GM21825 (cell line): ENCODE data around the gene CD6.

ENCODE experiments used
- ATAC-seq: cut with Tn5 transposase; IDR thresholded peaks from one replicate; pipeline ENCODE4 v1.9.1; 2021; ENCODE audit warnings: mild to moderate bottlenecking, moderate library complexity; ENCODE audit not compliant: unreplicated experiment

CD6 gene

DNA sequence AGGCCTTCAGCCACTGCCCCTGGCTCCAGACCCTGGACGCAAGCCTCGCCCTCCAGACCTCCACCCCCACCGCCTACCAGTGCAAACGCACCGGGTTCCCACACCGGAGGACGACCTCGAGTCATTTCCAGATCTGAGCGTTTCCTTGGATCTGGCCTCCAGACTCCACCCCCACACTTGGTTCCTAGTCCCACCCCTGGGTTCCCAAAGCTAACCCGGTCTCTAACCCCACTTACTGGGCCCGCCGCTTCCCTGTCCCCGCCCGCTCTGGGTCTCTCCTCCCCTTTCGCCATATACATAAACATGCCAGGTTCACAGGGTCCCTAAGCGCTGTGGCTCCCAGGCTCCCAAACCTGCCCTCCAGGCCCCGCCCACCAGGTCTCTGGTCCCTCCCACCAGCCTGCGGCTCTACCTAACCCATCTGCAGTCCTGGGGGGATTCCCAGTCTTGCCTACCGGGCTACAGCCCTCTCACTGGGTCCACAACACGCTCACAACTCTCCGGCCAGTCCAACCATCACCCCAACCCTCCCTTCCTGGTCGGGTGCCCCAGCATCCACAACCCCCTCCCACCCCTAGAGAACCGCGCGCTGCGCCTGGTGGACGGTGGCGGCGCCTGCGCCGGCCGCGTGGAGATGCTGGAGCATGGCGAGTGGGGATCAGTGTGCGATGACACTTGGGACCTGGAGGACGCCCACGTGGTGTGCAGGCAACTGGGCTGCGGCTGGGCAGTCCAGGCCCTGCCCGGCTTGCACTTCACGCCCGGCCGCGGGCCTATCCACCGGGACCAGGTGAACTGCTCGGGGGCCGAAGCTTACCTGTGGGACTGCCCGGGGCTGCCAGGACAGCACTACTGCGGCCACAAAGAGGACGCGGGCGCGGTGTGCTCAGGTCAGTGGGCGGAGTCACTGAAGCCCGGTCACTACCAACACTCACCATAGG, 36.7 kb downstream of the CD6 start:
- ATAC-seq, result no peak

DNA sequence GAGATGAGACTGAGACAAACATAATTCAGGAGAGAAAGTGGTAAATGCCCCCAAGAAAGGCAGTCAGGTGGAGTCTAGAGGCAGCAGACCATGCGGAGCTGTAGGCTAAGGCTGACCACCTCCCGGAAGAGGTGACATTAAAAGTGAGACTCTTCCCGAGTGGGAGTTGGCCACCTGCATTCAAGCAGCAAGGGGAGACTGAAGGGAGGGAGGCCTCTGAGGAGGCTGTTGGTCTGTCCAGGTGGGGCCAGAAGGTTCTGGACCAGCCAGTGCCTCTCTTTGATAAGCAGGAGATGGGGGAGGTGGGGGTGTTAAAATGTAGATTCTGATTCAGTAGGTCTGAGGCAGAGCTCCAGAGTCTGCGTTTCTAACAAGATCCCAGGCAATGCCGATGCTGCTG, 37.5 kb downstream of the CD6 start:
- ATAC-seq, result no peak

GRCh38 chr11:61009392-61010275, 38.2 kb downstream of the CD6 start:
- ATAC-seq, result no peak

DNA sequence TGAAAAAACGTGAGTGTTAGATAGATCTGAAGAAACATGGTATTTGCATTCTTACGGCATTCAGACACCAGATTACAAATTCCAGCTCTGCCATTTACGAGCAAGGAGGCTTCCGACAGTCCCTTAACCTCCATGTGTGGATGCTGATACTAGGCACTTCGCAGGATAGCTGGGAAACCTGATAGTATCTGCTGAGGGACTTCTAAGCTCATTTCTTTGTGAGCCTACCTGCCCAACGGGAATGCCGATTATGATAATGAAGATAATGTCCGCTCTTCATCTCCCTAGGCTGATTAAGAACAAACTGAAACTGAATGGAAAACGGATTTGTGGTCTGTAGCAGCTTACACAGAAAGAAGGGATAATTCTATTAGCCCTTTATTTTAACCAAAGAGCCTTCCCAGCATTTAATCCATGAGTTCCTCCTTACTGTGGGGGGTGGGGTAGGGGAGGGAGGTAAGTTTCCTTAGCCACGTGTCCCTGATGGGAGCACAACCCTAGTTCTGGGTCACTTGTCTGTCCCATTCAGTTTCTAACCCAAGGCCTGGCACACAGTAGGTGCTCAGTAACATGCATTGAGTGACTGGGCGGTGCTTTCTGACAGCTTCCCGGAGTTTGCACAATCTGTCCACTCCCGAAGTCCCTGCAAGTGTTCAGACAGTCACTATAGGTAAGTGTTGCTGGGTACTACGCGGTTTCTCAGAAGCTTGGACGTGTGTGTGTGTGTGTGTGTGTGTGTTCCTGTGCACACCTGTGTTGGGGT, 39.2 kb downstream of the CD6 start:
- ATAC-seq, result no peak

DNA sequence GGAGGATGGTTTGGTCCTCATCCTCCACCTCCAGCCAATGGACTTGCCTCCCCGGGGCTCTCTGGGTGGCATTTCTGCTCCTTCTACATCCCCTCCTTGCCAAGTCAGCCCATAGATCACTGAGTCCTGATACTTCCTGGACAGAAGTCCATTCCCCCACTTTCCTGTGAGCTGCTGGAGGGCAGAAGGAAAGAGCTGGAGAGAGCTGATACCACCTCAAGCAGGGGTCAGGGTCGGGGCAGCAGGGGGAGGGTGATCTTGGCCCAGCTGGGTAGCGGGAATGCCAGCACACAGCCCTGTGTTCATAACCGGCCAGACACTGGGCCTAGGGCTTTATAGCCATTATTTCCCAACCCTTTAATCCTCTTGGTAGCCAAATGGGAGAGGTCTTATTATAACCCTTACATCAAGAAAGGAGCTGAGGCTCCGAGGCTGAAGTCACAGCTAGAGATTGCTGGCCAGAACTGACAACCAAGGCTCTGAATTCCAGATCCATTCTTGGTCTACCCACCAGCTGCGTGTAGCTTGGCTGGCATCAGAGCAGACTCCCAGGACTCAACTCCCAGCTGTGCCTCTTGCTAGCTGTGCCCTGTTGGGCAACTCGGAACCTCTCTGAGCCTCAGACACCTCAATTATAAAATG, 39.9 kb downstream of the CD6 start:
- no peak for ATAC-seq

DNA sequence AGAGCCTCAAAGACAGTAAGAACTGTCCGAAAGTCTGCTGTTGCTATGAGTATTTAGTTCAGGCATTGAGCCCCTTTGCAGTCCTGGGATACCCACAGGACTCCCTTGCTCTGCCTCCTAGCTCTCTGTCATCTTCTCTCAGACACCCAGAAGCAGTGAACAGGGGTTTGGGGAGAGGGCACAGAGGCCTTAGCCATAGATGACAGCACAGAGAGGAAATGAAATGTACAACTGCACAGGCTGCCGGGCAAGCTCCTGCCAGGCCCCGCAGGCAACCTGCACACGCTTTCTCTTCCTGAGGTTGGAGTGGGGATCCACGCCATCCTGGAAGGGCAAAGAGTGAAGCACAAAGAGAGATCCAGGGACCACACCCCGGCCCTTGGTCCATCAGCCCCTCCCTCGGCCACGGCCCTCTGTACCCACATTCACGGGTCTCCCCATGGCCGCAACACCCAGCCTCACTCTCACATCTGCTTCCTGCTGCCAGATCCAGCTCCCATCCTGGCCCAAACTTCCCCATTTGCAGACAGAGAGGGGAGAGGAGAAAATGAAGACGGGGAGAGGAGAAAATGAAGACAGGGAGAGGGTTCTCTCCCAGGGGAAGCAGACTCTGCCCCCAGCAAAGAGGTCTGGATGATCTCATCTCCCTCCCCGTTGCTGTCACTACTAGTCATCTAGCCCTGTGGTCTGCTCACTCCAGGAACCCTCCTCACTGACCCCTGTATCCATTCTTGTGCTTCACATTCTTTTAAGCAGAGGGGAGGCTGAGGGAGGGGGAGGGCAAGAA, 40.7 kb downstream of the CD6 start:
- ATAC-seq, result no peak

DNA sequence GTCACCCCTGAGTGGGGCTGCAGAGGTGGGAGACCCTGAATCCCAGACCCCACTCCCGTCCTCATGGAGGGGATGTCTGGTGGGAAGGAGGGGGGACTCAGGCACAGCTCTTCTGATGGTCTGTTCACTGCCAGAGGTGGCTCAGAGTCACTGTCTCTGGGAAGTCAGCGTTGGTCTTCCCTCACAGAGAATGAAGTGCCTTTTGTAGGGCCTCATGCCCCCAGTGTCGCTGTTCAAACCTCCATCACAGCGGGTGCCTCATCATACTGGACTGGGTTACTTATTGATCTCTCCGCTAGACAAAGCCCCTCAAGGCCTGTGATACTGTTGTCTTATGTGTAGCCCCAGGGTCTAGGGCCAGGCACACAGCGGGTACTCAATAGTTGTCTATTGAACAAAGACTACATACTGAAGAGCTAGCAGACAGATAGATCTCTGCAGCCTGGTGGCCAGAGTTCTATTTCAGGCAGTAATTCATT, 41.3 kb downstream of the CD6 start:
- no peak for ATAC-seq

GRCh38 chr11:61018059-61018458, 46.6 kb downstream of the CD6 start:
- ATAC-seq, result no peak

GRCh38 chr11:61019037-61019831, 47.8 kb downstream of the CD6 start:
- no peak for ATAC-seq

- ATAC-seq, result no peak
Observed at GRCh38 chr11:61019832-61020405, 48.4 kb downstream of the CD6 start.

- no peak for ATAC-seq
Observed at GRCh38 chr11:61020551-61021235, 49.2 kb downstream of the CD6 start.

- ATAC-seq, result peak; percentile 48
Observed at GRCh38 chr11:61021661-61022212, 50.3 kb downstream of the CD6 start.

DNA sequence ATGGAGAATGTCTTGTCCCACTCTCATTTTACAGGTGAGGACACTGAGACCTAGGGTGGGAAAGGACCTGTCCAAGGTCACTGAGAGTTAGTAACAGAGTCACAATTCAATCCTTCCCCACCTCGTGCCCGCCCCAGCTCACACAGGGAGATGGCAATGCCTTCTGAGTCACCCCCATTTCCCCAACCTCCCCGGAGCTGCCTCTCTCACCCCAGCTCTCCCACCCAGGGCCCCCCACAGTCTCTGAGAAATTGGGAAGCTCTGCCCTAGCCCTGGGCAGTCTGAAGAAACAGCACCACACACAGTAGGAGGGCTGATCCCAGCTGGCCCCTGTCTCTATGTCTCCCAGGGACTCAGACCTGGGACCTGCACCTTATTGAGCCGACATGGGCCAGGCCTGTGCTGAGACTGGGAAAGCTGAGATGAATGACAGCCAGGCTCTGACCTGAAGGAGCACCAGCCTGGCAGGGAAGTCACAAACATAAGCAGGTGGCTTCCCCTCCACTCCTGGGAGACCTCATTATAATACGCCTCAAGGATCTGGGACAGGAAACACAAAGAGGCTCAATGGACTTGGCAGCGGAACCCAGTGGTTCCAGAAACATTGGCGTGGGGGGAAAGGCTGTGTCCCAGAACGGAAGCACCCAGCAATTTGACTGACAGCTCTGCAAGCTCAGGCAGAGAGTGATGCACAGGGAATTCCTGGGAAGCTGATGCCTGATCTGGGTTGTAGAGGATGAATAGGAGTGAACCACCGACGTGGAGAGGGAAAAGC, 51.0 kb downstream of the CD6 start:
- no peak for ATAC-seq

DNA sequence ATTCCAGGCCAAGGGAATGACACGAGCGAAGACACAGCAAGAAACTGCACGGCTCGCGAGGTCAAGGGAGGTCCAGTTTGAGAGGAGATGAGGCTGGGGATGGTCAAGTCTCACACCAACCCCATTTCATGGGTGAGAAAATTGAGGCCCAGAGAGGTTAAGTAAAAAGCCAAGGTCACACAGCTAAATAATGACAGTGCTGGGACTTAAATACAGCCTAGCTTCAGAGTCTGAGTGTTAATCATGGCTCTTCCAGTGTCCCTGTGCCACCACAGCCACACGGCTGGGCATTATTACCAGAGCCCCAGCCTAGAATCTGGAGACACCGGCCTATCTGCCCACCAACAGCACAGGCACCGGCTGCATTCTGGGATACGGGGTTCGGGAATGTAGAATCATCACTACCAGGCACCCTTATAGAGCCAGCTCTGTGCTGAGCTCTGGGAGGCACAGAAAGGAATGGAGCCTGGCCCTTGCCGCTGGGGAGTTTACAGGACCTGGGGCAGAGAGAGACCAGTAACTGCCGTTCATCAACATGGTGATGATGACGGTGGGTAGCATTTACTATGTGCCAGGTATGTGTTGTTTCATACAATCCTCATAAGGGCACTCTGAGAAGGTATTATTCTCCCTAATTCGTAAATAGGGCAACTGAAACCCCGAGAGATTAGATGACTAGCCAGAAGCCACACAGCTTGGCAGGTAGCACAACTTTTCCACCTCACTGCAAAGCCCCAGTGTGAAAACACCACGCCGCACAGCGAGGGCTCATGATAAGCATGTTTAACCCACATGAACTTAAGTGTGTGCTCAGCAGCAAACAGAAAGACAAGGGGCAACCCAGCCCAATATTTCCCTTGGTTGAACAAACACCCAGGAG, 51.8 kb downstream of the CD6 start:
- no peak for ATAC-seq

GRCh38 chr11:61023966-61024295, 52.5 kb downstream of the CD6 start:
- ATAC-seq, result no peak
